ENCODE data around the gene GRHL1.

Gene GRHL1

DNA sequence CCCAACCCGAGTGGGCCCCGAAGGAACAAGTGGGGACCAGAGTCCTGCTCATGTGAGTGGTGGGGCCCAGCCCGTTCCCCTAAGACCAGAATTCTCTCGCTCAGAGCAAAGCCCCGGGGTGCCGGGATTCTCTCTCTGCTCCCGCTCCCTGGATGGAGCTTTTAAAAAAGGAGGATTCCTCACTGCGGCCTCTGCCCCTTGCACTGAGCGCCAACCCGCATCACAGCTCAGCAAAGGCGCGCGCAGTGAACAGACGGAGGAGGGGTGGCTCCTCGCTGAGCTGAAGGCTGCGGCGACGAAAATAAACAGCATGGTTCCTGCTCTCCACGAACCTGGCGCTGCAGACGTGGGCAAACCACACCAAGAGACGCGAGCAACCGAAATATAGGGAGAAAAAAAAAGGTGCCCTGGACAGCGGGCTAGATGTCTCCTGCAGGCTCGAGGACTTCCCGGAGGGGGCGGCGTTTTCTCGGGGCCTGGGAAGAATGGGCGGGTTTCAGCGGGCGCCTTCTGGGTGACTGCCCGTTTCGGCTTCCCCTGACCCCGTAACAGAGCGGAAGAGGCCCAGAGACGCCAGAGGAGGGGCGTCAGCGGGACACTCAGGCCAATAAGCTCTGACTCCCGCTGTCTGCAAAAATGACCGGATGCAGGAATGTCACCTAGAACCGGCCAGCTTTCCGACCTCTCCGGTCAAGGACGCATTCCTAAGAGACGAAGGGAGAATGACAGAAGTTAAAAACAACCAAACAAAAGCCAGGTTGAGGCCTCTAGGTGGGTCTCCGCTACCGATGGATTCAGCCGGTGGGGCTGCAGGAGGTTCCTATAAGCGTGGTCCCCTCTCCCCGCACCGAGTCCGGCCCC is 91.0 kb downstream of the GRHL1 start:
- DNase-seq (ENCODE audit: low read depth, low spot score), result no peak

DNA sequence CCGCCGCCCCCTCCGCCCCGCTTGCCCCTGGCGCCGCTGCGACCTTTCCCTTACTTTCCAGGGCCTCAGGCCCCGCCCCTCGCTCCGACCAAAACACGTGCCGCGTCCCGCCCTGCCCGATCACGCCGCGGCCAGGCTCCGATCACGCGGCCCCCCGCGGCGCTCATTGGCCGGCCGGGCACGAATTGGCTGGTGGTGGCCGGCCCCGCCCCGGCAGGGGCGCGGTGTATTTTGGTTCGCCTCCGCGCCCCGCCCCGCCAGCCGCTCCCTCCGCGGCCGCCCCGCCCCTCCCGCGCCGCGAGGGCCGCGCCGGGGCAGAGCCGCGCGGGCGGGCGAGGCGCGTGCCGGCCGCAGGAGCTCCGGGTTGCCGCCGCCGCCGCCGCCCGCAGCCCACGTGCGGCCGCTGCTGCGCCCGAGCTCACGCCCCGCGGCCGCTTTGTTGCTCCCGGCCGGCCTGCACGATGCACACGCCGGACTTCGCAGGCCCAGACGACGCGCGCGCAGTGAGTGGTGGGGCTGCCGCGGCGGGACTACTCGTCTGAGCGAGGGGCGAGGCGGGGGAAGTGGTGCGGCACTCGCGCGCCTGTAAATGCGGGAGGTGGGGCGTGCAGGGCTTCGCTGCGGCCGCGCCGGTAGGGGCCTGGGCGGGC is 91.9 kb downstream of the GRHL1 start, which contains the start of gene KLF11:
Gene KLF11 (plus strand): TSS at position 295 of the 650 bp plus-strand sequence. CDS start 167 bp downstream, at position 462.
- DNase-seq (ENCODE audit: low read depth, low spot score), result peak; percentile 56

DNA sequence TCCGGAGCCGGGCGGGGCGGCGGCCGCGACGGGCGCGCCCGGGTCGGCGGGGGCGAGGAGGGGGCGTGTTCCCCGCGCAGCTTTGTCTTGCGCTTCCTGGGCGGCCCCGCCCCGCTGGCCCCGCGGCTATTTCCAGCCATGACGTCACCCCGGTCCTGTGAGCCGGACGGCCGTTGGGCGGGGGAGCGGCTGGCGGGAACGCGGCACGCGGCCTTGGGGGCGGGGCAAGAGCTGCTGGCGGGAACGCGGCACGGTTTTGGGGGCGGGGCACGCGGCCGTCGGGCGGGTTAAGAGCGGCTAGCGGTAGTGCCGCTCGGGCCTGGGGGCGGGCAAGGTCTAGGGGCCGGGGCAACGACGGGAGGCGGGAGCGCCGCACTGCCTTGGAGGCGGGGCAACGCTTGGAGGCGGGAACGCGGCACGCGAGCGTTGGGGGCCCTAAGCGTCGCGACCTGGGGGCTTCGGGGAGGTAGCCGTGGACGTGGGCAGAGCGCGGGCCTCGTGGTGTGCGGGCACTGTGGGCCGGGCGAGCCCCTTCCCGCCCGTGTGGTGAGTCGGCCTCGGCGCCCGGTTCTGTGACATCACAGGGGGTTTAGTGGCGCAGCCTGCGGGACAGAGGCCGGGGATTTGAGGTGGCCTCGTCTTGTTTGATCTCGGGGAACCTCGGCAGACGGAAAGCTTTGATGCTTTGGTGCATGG is 92.6 kb downstream of the GRHL1 start:
- peak; percentile 71 for DNase-seq (ENCODE audit: low read depth, low spot score)

DNA sequence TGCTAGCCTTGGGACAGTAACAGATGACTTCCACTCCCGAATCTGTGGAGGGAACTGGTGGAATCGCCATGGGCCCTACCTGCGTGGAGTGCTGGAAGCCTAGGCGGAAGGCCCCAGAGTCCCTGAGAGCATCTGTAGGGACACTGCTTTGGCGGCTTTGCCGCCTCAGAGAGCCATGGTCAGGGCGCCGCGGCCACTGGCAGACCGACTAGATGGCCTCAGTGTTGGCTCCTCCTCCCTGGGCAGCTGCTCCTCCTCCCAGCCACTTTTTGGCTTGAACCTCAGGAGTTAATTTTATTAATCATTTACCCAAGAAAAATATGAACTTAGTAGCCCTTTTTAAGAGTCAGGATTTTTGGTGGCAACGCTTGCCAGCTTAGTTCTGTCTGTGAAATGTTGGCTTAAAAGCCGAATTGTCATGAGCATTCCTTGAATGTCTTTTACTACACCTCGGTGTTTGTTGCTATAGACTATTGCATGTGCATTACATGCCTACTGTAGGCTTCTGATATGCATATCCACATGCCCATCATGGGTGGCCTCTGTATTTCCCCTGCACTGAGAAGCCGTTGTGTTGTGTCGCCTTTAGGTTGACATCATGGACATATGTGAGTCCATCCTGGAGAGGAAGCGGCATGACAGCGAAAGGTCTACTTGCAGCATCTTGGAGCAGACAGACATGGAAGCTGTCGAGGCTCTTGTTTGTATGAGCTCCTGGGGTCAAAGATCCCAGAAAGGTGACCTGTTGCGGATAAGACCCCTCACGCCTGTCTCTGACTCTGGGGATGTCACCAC is 94.3 kb downstream of the GRHL1 start:
- no peak for DNase-seq (ENCODE audit: low read depth, low spot score)

DNA sequence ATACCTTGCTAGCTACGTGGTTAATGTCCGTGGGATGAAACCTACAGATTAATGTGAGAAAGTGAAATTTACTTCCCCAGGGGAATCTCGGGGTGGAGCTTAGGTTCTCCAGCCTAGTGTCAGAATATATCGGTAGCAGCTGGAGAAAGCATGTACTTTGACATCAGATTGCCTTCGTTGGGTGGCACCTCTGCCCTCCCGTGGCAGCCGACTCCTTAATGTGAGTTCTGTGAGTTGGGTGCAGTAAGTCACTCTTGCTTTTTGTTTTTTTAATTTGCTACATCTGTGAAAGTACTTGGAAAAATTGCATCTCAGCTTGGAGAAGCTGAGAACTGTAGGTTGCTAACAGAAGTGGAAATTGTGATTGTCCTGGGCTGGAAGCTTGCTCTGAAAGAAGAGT is 95.4 kb downstream of the GRHL1 start:
- no peak for DNase-seq (ENCODE audit: low read depth, low spot score)

DNA sequence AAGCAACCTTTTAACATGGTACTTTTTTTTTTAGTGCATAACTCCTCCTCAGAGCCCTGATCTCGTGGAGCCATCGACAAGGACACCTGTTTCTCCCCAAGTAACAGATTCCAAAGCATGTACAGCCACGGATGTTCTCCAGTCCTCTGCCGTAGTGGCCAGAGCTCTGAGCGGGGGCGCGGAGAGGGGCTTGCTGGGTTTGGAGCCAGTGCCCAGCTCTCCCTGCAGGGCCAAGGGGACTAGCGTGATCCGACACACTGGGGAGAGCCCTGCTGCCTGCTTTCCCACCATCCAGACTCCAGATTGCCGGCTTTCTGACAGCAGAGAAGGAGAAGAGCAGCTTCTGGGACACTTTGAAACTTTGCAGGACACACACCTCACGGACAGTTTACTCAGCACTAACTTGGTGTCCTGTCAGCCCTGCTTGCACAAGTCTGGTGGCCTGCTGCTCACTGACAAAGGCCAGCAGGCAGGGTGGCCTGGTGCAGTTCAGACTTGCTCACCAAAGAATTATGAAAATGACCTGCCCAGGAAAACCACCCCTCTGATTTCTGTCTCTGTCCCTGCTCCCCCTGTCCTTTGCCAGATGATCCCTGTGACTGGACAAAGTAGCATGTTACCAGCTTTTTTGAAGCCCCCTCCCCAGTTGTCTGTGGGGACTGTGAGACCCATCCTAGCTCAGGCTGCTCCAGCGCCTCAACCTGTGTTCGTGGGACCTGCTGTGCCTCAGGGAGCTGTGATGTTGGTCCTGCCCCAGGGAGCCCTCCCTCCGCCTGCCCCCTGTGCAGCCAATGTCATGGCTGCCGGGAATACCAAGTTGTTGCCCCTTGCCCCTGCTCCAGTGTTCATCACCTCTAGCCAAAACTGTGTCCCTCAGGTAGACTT is 96.4 kb downstream of the GRHL1 start:
- no peak for DNase-seq (ENCODE audit: low read depth, low spot score)

DNA sequence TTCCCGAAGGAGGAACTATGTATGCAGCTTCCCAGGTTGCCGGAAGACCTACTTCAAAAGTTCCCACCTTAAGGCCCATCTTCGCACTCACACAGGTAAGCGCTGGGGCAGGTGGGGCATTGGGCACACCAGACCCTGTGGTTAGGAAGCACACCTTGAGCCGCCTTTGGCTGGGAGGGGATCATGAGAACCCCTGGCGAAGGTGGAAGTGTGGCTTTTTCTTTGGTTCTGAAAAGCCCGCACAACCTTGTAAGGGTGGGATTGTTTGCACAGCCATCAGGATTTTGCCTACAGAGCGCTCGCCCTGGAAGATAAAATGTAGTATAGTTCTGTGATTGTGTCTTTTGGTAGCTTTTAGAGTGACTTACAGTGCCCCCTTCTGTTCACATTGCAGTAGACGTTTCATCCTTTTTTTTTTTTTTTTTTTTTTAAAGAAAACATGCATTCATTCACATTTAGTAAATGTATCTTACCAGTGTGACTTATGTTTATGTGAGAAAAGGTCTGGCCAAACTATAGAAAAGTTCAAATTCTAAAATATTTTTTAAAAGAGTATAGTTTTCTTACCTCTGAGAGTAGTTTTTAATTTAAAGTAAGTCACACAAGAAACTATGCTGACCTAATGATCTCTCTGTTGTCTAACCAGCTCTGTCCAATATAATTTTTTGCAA is 97.1 kb downstream of the GRHL1 start:
- no peak for DNase-seq (ENCODE audit: low read depth, low spot score)
